Prostate gland (tissue), 2 donors: Measurements from ENCODE around the gene CLDN6. TPM values are rescaled to one million over a fixed set of nuclear protein-coding genes. Genes with fewer than 3 reads are reported as not detected.

Experiments
- DNase-seq: peaks from one replicate; pipeline ENCODE4 v3.0.0-alpha.2; 2019; ENCODE audit warnings: low spot score
- H3K27ac ChIP-seq, 2 donors: fragments of 200-600 bp; sonication (generic); 2 replicates each; pipeline ENCODE4 v1.5.1; 2017 to 2019
- H3K27me3 ChIP-seq: fragments of 200-600 bp; sonication (generic); replicated peaks from 2 replicates; pipeline ENCODE4 v1.5.1; 2019; ENCODE audit not compliant: insufficient read depth
- H3K36me3 ChIP-seq, 2 donors: fragments of 200-600 bp; sonication (generic); 1 replicate in 1 of 2; 2 replicates in 1 of 2; pipeline versions ENCODE4 v1.5.1 to v1.8.1; 2017 to 2019
- H3K4me1 ChIP-seq: fragments of 200-600 bp; sonication (generic); replicated peaks from 2 replicates; pipeline ENCODE4 v1.5.1; 2019
- H3K4me3 ChIP-seq, 2 donors: fragments of 200-600 bp; sonication (generic); 2 replicates each; pipeline ENCODE4 v1.5.1; 2017 to 2019
- H3K9me3 ChIP-seq: fragments of 200-600 bp; sonication (generic); 2 replicates; pipeline ENCODE4 v1.5.1; 2017
- CTCF ChIP-seq, 4 experiments: fragments of 200-600 bp in 2 of 4; fragments of 450-650 bp in 2 of 4; sonication (generic) in 2 of 4; IDR thresholded peaks; 1 replicate in 3 of 4; 2 replicates in 1 of 4; pipeline ENCODE4 v1.5.1; 2016 to 2019; ENCODE audit warnings: antibody characterized with exemption in 4 of 4, mild to moderate bottlenecking in 2 of 4, moderate library complexity in 2 of 4
- POLR2A ChIP-seq: fragments of 450-650 bp; IDR thresholded peaks from one replicate; pipeline ENCODE4 v1.6.1; 2016; ENCODE audit warnings: antibody characterized with exemption, mild to moderate bottlenecking
- POLR2AphosphoS5 ChIP-seq: sonication (generic); formaldehyde crosslinking; IDR thresholded peaks from one replicate; pipeline ENCODE4 v1.6.1; 2017; ENCODE audit warnings: antibody characterized with exemption
- WGBS: methylation state at CpG from one replicate; pipeline ENCODE4 v1.1.5; 2018; 5-methylcytosine and 5-hydroxymethylcytosine counted together
- intact Hi-C: fragments of 100-400 bp; cut with DNase I; formaldehyde crosslinking; loops from one replicate; pipeline ENCODE4 v1.14.2; 2022
- total RNA-seq, 2 donors: library from RNA; depleted of rRNA; stranded (reverse); fragments of >200 nt; gene quantifications; one replicate each; pipeline ENCODE4 v1.1.0, GENCODE V29; 2016

CLDN6 gene
- total RNA-seq, 2 donors from 2014 or later: 0.14 TPM; not detected in 1

- Histone ChIP-seq H3K27me3 (no peaks in the 10 kb centered on the region), H3K4me1 (peaks cover 7% of the 10 kb centered on the region), H3K36me3 (no peaks in the 10 kb centered on the region), H3K9me3 (no peaks in the 10 kb centered on the region), H3K4me3 (no peak overlapping the region), H3K27ac (no peak overlapping the region)
- intact Hi-C loops: no loop called here
- TF ChIP-seq POLR2A (no peak), CTCF (IDR thresholded peaks at IDR 0.05) (no peak)
- DNase-seq: no peak
- WGBS: 73% methylated on average over 4 of the region's 4 CpGs
These were observed 9.3 kb downstream of the CLDN6 start for GRCh38 chr16:3008690-3009037.

GRCh38 chr16:3007957-3008689 is 9.9 kb downstream of the CLDN6 start:
- Histone ChIP-seq H3K9me3 (no peaks in the 10 kb centered on the region), H3K4me3 (no peak overlapping the region), H3K27ac (no peak overlapping the region), H3K36me3 (no peaks in the 10 kb centered on the region), H3K27me3 (no peaks in the 10 kb centered on the region), H3K4me1 (peaks cover 7% of the 10 kb centered on the region)
- TF ChIP-seq CTCF (IDR thresholded peaks at IDR 0.05) (no peak), POLR2AphosphoS5 (no peak), POLR2A (no peak)
- WGBS: 33% methylated on average over 17 of the region's 17 CpGs
- intact Hi-C loops: no loop called here
- DNase-seq: no peak

- no peak overlapping the region for H3K4me3 ChIP-seq
- no peaks in the 10 kb centered on the region for H3K9me3 ChIP-seq
- intact Hi-C loops: no loop called here
- H3K27ac ChIP-seq: no peak overlapping the region
- no peak for TF ChIP-seq CTCF (IDR thresholded peaks at IDR 0.05)
- no peak for TF ChIP-seq POLR2AphosphoS5
- no peak for TF ChIP-seq POLR2A
- peaks cover 7% of the 10 kb centered on the region for H3K4me1 ChIP-seq
- no peaks in the 10 kb centered on the region for H3K36me3 ChIP-seq
- 31% methylated on average over 13 of the region's 13 CpGs for WGBS
- no peak for DNase-seq
- H3K27me3 ChIP-seq: no peaks in the 10 kb centered on the region
These were observed 10.7 kb downstream of the CLDN6 start for GRCh38 chr16:3007059-3007956.

- intact Hi-C loops: no loop called here
- Histone ChIP-seq H3K4me3 (no peak overlapping the region), H3K9me3 (no peaks in the 10 kb centered on the region), H3K27ac (no peak overlapping the region), H3K36me3 (no peaks in the 10 kb centered on the region), H3K4me1 (no peaks in the 10 kb centered on the region), H3K27me3 (no peaks in the 10 kb centered on the region)
- DNase-seq: no peak
- WGBS: 19% methylated on average over 25 of the region's 25 CpGs
- TF ChIP-seq CTCF (IDR thresholded peaks at IDR 0.05): no peak
These were observed 13.2 kb downstream of the CLDN6 start for GRCh38 chr16:3004781-3005284.
